Measurements from ENCODE around the gene AKR7A2. TPM values are rescaled to one million over a fixed set of nuclear protein-coding genes. Genes with fewer than 3 reads are reported as not detected.
A peak's percentile ranks its signal among the peaks of the same experiment; 100 is the strongest.

AKR7A2 gene
- total RNA-seq, 4 donors from 2014 or later: 57.7 to 93.4 (median 70.3) TPM

GRCh38 chr1:19350566-19350965 is 38.6 kb upstream of the AKR7A2 start:
- DNase-seq: no peak
- 89 to 95% methylated on average over 5 of the region's 5 CpGs for WGBS, 2 donors
- H3K4me3 ChIP-seq: no peak overlapping the region
- no peak for TF ChIP-seq POLR2A (IDR thresholded peaks at IDR 0.05)
- TF ChIP-seq CTCF (IDR thresholded peaks at IDR 0.05): no peak
- peaks cover 32 to 91% (median 53%) of the 10 kb centered on the region in 3 donors for H3K4me1 ChIP-seq
- no peaks in the 10 kb centered on the region for H3K27me3 ChIP-seq
- H3K27ac ChIP-seq: peak overlapping the region in 2 of 4 donors; percentile 71
- intact Hi-C loops (cut with DNase I): no loop called here
- H3K9me3 ChIP-seq: no peaks in the 10 kb centered on the region
- peaks cover 5 to 80% (median 27%) of the 10 kb centered on the region in 3 donors for H3K36me3 ChIP-seq

- Histone ChIP-seq H3K27me3 (no peaks in the 10 kb centered on the region), H3K36me3 (peaks cover 6 to 80% (median 22%) of the 10 kb centered on the region in 3 donors), H3K4me1 (peaks cover 32 to 91% (median 53%) of the 10 kb centered on the region in 3 donors), H3K27ac (peak overlapping the region; percentile 12 to 71 (median 65)), H3K4me3 (no peak overlapping the region), H3K9me3 (no peaks in the 10 kb centered on the region)
- intact Hi-C loops (cut with DNase I): no loop called here
- no peak for TF ChIP-seq CTCF (IDR thresholded peaks at IDR 0.05)
- no peak for TF ChIP-seq POLR2A (IDR thresholded peaks at IDR 0.05)
- DNase-seq: no peak
- WGBS, 2 donors: 40 to 59% methylated on average over 9 to 15 of the region's 17 CpGs
Measured at GRCh38 chr1:19349999-19350398, 38.1 kb upstream of the AKR7A2 start.

- 66 to 68% methylated on average over 9 of the region's 15 CpGs for WGBS, 2 donors
- H3K36me3 ChIP-seq: peaks cover 12 to 80% (median 13%) of the 10 kb centered on the region in 3 donors
- intact Hi-C loops (cut with DNase I): no loop called here
- H3K4me3 ChIP-seq: no peak overlapping the region
- no peaks in the 10 kb centered on the region for H3K27me3 ChIP-seq
- no peak for DNase-seq
- peak overlapping the region in 3 of 4 donors; percentile 59 to 71 (median 71) for H3K27ac ChIP-seq
- TF ChIP-seq CTCF (IDR thresholded peaks at IDR 0.05) (no peak), POLR2A (IDR thresholded peaks at IDR 0.05) (no peak)
- no peaks in the 10 kb centered on the region for H3K9me3 ChIP-seq
- H3K4me1 ChIP-seq: peaks cover 24 to 91% (median 46%) of the 10 kb centered on the region in 3 donors
Measured at GRCh38 chr1:19348441-19349198, 36.7 kb upstream of the AKR7A2 start.

GRCh38 chr1:19347533-19348172 is 35.7 kb upstream of the AKR7A2 start:
- DNase-seq: no peak
- whole genome bisulfite sequencing, 2 donors: 59 to 67% methylated on average over 12 to 13 of the region's 14 CpGs
- Histone ChIP-seq H3K4me3 (no peak overlapping the region), H3K9me3 (no peaks in the 10 kb centered on the region), H3K36me3 (peaks cover 12 to 80% (median 17%) of the 10 kb centered on the region in 3 donors), H3K4me1 (peaks cover 15 to 90% (median 36%) of the 10 kb centered on the region in 3 donors), H3K27me3 (no peaks in the 10 kb centered on the region), H3K27ac (peak overlapping the region in 3 of 4 donors; percentile 15 to 71 (median 71))
- TF ChIP-seq CTCF (IDR thresholded peaks at IDR 0.05) (no peak), POLR2A (IDR thresholded peaks at IDR 0.05) (no peak)
- intact Hi-C loops (cut with DNase I): no loop called here

- intact Hi-C loops (cut with DNase I): no loop called here
- no peak for TF ChIP-seq CTCF (IDR thresholded peaks at IDR 0.05)
- no peak for TF ChIP-seq POLR2A (IDR thresholded peaks at IDR 0.05)
- DNase-seq: no peak
- Histone ChIP-seq H3K27me3 (no peaks in the 10 kb centered on the region), H3K27ac (peak overlapping the region in 3 of 4 donors; percentile 26 to 49 (median 45)), H3K9me3 (no peaks in the 10 kb centered on the region), H3K4me1 (peaks cover 11 to 90% (median 32%) of the 10 kb centered on the region in 3 donors), H3K36me3 (peaks cover 17 to 77% (median 27%) of the 10 kb centered on the region in 3 donors), H3K4me3 (no peak overlapping the region)
- WGBS, 2 donors: 66 to 74% methylated on average over 6 of the region's 6 CpGs
Measured at GRCh38 chr1:19346026-19346425, 34.1 kb upstream of the AKR7A2 start.
